NCI-H82 treated with DMSO at 0.1 percent for 48 hours (cell line): ENCODE measurements around the gene KLHL18.
"Not testable (repeated sequence)": the region's sequence is repeated elsewhere in the genome, so short reads cannot be mapped to it uniquely, and the experiment has no call there.

ENCODE experiments used
- DNase-seq: peaks from one replicate; lab custom pipeline; 2025; ENCODE audit not compliant: unreplicated experiment; lab: John Stamatoyannopoulos, UW

The KLHL18 gene

GRCh38 chr3:47310391-47310790 lies 27.6 kb downstream of the KLHL18 start:
- no peak for DNase-seq

GRCh38 chr3:47313341-47314055 lies 30.8 kb downstream of the KLHL18 start:
- DNase-seq = no peak

- no peak for DNase-seq
Measured at GRCh38 chr3:47314056-47314764, 31.5 kb downstream of the KLHL18 start.

GRCh38 chr3:47315069-47315647 lies 32.4 kb downstream of the KLHL18 start:
- DNase-seq = no peak

DNA sequence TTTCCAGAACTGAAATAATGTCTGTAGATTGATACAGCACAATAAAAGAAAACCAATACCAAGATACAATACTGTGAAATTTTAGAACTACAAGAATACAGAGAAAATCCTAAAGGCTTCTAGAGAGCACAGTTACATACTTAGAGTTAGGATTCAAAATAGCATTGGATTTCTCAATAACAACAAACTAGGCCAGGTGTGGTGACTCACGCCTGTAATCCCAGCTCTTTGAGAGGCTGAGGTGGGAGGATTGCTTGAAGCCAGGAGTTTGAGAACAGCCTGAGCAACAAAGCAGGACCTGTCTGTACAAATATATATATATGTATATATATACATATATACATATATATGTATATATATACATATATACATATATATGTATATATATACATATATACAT lies 33.4 kb downstream of the KLHL18 start:
- DNase-seq = not testable (repeated sequence)

GRCh38 chr3:47318916-47319315 lies 36.2 kb downstream of the KLHL18 start:
- DNase-seq = no peak

DNA sequence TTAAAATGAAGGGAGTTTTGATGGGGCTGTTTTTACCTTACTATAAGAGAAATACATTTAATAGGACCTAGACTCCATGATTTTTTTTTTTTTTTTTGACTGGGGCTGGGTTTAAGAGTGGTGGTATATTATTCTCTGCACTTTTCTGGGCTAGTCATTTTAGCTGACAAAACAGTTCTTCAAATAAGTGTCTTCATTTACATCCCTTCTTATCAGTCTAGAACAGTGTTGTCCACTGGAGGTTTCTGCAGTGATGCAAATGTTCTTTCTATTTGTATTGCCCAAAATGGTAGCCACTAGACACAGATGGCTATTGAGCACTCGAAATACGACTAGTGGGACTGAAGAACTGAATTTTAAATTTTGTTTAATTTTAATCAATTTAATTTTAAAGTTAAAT lies 37.2 kb downstream of the KLHL18 start:
- DNase-seq = no peak

- DNase-seq = no peak
Measured at GRCh38 chr3:47323431-47324277, 40.9 kb downstream of the KLHL18 start.

DNA sequence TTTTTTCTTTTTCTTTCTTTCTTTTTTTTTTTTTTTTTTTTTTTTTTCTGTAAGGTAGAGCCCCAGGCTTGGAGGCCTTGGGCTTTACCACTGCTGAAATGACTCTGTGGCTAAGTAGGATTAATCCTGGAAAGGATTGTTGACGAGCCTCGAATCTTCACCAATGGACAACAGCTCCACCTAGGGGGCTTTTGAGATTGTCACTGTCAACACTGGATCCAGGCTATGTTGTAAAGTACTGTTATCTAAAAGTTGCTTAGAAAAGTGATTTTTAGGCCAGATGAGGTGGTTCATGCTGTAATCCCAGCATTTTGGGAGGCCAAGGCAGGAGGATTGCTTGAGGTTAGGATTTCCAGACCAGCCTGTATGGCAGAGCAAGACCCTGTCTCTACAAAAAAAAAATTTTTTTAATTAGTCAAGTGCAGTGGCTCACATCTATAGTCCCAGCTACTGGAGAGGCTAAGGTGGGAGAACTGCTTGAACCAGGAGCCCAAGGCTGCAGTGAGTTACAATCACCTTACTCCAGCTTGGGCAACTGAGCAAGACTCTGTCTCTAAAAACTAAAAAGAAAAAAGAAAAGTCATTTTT lies 41.6 kb downstream of the KLHL18 start:
- peak; percentile 57 for DNase-seq

GRCh38 chr3:47333907-47334306 lies 51.2 kb downstream of the KLHL18 start:
- DNase-seq = no peak

DNA sequence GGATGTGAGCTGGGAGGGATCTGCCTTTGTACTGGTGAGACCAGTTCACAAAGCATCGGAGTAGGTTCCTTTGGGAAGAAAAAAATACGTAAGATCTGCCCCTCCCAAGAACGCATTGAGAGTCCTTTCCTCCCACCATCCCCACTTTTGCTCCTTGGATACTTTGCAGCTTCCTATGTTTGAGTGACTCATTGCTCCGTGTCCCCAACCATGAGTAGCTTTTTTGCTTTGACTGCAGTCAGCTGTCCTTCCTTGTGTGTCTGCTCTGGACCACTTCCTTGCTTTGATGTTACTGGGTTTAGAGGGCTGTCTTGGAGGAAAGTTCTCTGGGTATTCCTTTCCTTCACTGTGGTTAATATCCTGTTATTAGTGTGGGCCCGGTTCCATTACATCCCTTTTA lies 54.9 kb downstream of the KLHL18 start:
- no peak for DNase-seq

DNA sequence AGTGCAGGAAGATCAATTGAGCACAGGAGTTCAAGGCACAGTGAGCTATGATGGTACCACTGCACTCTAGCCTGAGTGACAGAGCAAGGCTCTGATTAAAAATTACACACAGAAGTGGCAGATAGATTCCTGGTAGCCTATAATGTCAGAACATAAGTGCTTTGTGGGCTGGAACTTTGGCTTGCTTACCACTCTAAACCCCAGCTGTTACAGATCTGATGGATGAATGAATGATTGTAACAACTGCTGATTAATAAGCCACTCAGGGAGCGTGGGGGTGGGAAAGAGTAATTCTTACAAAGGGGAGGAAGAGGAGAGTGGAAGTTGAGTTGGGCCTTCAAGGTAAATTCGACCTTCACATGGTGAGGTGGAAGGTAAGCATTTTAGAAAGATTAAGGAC lies 57.2 kb downstream of the KLHL18 start:
- DNase-seq = no peak

GRCh38 chr3:47340866-47341265 lies 58.1 kb downstream of the KLHL18 start:
- DNase-seq = no peak

GRCh38 chr3:47342151-47342550 lies 59.4 kb downstream of the KLHL18 start:
- DNase-seq = no peak

DNA sequence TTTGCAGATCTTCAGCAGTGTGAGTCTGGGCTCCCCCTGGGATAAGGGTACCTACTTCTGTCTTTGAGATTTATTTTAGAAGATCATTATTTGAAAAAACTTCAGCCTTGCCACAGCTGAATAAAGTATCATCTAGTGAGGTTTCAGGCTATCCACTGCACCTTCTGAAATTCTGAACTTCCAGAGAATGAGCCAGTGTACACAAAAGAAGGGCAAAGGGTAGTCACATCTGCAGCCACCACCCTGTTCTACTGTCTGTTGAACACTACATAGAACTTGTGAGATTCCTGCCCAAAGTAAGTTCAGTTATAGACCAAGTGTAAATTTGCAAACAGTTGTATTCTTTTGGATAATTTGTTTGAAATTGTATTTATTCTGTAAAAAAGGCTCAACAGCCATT lies 60.1 kb downstream of the KLHL18 start:
- DNase-seq = no peak

GRCh38 chr3:47343471-47343971 lies 60.8 kb downstream of the KLHL18 start:
- no peak for DNase-seq

DNA sequence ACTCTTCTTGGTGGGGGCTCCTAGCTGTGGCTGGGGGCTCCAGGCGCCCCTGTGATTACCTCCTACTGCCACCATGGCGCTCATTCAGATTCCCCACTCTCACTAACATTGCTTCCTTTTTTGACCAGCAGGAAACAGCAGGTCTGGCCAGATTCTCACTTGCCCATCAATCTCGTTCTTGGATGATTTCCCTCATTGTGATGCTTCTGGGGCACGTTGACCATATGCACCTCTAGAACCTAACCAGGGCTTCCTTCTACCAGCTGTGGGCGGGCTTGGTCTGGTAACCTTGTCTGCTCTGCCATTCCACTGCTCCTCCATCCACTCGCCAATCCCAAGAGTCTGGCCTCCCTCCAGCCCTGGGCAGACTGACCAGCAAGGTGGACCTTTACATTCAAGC lies 62.2 kb downstream of the KLHL18 start:
- DNase-seq = no peak

DNA sequence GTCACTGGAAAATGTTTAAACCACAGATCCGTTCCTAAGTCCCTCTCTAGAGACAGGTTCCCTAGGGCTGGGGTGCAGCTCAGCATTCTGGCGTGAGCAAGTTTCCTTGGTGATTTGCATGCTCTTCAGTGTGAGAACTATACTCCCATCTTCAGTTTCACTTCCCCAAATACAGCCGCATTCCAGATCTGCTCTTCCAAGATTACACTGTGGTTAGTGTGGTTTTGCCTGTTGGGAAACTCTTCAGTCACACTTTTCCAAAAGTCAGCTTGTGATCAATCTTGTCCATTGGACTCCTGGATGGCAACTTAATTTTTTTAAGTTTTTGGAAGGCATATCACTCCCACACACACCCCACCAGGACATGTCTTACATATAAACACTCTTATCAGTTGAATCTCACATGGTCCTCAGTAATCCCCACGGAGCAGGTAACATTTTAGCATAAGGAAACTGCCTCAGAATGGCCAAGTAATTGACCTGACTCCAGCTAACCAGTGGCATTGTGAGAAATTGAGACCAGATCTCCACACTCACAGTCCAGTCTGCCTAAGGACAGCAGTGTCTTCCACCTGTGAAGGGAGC lies 64.6 kb downstream of the KLHL18 start:
- DNase-seq = no peak

- no peak for DNase-seq
Measured at GRCh38 chr3:47348411-47349154, 65.8 kb downstream of the KLHL18 start.

DNA sequence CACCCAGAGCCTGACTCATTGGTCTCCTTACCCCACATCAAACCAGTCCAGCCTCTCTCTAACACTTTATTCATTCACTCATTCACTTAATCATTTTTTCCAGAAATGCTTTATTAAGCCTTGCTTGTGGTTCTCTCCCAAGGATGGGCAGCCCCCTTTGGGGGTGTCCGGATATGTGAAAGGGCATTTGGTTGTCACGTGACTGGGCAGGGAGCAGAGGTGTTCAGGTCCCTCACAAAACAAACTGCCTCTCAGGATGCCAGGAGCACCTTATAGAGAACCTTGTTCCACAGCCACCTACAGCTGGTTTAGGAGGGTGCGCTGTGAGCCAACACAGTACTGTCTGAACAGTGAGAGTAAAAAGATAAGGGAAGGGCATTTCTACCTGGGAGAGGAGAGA lies 72.3 kb downstream of the KLHL18 start:
- no peak for DNase-seq
